GM12873 (cell line): ENCODE measurements around the gene SEH1L.

ENCODE experiments used
- CTCF ChIP-seq: IDR thresholded peaks from 2 replicates; pipeline ENCODE4 v1.5.1; 2012; ENCODE audit warnings: low read depth, mild to moderate bottlenecking, moderate library complexity, low read length, control low read depth; ENCODE audit not compliant: insufficient read depth; ENCODE audit errors: missing control alignments

Gene SEH1L

GRCh38 chr18:12968115-12968514 is 20.3 kb downstream of the SEH1L start:
- TF ChIP-seq CTCF: no peak

- TF ChIP-seq CTCF: no peak
Observed at GRCh38 chr18:12968619-12969018, 20.8 kb downstream of the SEH1L start.

DNA sequence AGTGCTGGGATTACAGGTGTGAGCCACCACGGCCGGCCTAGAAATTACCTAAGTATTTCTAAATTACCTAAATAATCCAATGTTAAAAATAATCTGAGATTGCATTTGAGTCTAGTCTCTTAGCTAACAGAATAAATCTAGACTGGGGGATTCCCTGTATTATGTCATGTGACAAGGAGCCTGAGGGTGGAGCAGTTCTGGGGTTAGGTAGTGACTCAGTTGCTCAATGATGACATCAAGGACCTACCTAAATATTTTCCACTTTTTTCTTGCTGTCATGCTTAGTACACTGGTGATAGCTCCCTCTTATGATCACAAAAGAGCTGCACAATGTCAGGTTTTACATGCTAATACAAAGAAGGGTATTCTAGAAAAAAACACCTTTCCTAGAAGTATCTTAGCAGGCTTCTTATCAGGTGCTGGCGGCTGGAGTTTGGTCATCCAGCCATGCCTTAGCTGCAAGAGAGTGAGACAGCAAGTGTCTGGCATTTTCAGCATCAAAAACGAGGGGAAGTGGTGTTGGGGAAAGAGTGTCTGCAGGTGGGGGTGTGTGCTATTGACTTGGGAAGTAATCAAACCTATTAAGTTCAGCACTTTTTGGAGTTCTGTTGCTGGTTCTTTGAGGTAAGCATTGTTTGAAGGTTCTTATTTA is 25.9 kb downstream of the SEH1L start:
- TF ChIP-seq CTCF: no peak

- TF ChIP-seq CTCF: no peak
Observed at GRCh38 chr18:12975488-12975887, 27.7 kb downstream of the SEH1L start.

DNA sequence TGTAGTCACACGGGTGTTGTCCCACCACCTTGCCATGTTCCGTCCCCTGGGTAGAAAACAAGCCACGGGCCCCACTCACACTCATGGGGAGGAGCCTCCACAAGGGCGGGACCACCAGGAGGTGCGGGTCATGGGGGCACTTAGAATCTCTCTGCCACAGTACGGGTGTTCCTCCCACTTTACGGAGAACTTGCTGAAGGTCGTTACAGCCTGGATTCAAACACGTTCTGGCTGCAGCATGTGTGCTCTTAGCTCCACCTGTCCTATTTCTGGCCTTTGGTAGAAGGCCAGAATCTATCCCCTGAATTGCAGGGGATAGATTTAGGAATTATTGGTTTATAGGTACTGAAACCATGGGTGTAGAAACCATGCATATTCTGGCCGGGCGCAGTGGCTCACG is 28.5 kb downstream of the SEH1L start:
- TF ChIP-seq CTCF: no peak

DNA sequence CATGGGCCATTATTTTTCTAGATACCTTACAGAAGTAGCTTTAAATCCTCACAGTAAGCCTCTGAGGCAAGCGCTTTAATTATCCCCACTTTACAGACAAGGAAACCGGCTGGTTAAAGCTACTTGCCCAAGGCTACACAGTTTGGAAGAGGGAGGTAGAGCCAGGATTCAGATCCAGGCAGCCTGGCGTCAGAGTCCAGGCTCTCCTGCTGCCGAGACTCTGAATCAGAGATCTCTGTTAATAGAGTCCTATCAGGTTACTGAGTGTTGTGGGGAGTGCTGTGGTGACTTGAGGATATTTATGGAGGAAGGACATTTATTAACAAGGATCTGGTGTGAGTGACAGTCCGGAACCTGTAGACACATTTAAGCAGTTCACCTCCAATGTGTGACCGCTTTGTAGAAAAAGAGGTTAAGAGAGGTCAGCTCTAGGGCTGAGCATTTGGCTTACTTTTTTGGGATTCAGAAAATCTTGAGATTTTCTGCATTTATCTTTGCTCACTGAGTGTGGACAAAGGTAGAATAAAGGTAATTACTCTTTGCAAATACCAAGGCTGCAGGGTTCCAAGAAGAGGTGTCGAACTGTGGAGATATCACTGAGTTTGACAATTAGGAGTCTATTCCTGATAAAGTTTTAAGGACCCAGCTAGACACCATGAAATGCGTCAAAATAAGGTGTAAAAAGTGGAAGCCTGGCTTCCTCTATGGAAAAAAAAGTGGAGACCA is 41.7 kb downstream of the SEH1L start:
- no peak for TF ChIP-seq CTCF

DNA sequence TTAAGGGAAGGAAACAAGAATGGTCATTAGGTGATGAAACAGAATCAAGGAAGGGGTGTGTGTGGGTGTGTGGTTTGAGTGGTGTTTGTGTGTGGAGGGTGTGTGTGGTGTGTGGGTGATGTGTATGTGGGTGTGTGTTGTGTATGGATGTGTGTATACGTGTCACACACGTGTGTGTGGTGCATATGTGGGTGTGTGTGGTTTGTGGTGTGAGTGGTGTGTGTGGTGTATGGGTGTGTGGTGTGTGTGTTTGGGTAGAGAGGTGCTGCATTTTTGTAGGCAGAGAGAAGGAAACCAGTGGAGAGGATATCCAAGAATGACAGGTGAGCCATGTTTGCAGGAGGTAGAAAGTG is 42.3 kb downstream of the SEH1L start:
- TF ChIP-seq CTCF: no peak
